Measurements from ENCODE around the gene MCUR1.

Gene MCUR1

GRCh38 chr6:13765570-13765969 lies 48.8 kb downstream of the MCUR1 start:
- Histone ChIP-seq H3K79me2 (ENCODE audit: insufficient read depth, low read depth) (no peaks in the 10 kb centered on the region), H3K4me3 (IDR thresholded peaks at IDR 0.05; ENCODE audit: insufficient read depth, low read depth, low read length) (no peak overlapping the region), H2AFZ (ENCODE audit: low read depth) (no peak overlapping the region), H3K9ac (no peak overlapping the region), H3K36me3 (ENCODE audit: insufficient read depth) (no peaks in the 10 kb centered on the region), H3K27me3 (ENCODE audit: insufficient read depth, low read depth) (no peaks in the 10 kb centered on the region), H4K20me1 (ENCODE audit: insufficient read depth) (no peaks in the 10 kb centered on the region), H3K4me1 (ENCODE audit: low read depth, poor library complexity, severe bottlenecking) (peaks cover 38% of the 10 kb centered on the region), H3K4me2 (no peak overlapping the region), H3K27ac (no peak overlapping the region)
- no peak for TF ChIP-seq CTCF (conservative IDR thresholded peaks at IDR 0.05; ENCODE audit: low read depth, low read length)

- Histone ChIP-seq H4K20me1 (ENCODE audit: insufficient read depth) (no peaks in the 10 kb centered on the region), H3K4me2 (no peak overlapping the region), H3K27ac (no peak overlapping the region), H3K9ac (no peak overlapping the region), H3K4me1 (ENCODE audit: low read depth, poor library complexity, severe bottlenecking) (peaks cover 38% of the 10 kb centered on the region), H3K27me3 (ENCODE audit: insufficient read depth, low read depth) (no peaks in the 10 kb centered on the region), H3K79me2 (ENCODE audit: insufficient read depth, low read depth) (no peaks in the 10 kb centered on the region), H3K4me3 (IDR thresholded peaks at IDR 0.05; ENCODE audit: insufficient read depth, low read depth, low read length) (no peak overlapping the region), H3K36me3 (ENCODE audit: insufficient read depth) (no peaks in the 10 kb centered on the region), H2AFZ (ENCODE audit: low read depth) (no peak overlapping the region)
- TF ChIP-seq CTCF (conservative IDR thresholded peaks at IDR 0.05; ENCODE audit: low read depth, low read length): no peak
These were observed 49.4 kb downstream of the MCUR1 start for GRCh38 chr6:13764996-13765395.

- Histone ChIP-seq H2AFZ (ENCODE audit: low read depth) (no peak overlapping the region; the same call in 1 of the 2 replicates), H3K4me2 (peak overlapping the region; percentile 66)
These were observed 50.5 kb downstream of the MCUR1 start for GRCh38 chr6:13763740-13764381.

GRCh38 chr6:13762611-13763441 lies 51.5 kb downstream of the MCUR1 start:
- peak overlapping the region; percentile 50 for H3K27ac ChIP-seq
- H4K20me1 ChIP-seq (ENCODE audit: insufficient read depth): no peaks in the 10 kb centered on the region
- H3K4me1 ChIP-seq (ENCODE audit: low read depth, poor library complexity, severe bottlenecking): peaks cover 45% of the 10 kb centered on the region
- peak overlapping the region; percentile 50; the same call in 1 of the 2 replicates for H2AFZ ChIP-seq (ENCODE audit: low read depth)
- no peaks in the 10 kb centered on the region for H3K27me3 ChIP-seq (ENCODE audit: insufficient read depth, low read depth)
- TF ChIP-seq CTCF (conservative IDR thresholded peaks at IDR 0.05; ENCODE audit: low read depth, low read length): no peak
- peak overlapping the region; percentile 66 for H3K4me2 ChIP-seq
- H3K4me3 ChIP-seq (IDR thresholded peaks at IDR 0.05; ENCODE audit: insufficient read depth, low read depth, low read length): no peak overlapping the region
- H3K36me3 ChIP-seq (ENCODE audit: insufficient read depth): no peaks in the 10 kb centered on the region
- H3K9ac ChIP-seq: peak overlapping the region; percentile 25; the same call in 1 of the 2 replicates
- no peaks in the 10 kb centered on the region for H3K79me2 ChIP-seq (ENCODE audit: insufficient read depth, low read depth)

More at GRCh38 chr6:13763740-13764381, 50.5 kb downstream of the MCUR1 start:
- no peak for TF ChIP-seq CTCF (conservative IDR thresholded peaks at IDR 0.05; ENCODE audit: low read depth, low read length)
- Histone ChIP-seq H4K20me1 (ENCODE audit: insufficient read depth) (no peaks in the 10 kb centered on the region), H3K27me3 (ENCODE audit: insufficient read depth, low read depth) (no peaks in the 10 kb centered on the region), H3K79me2 (ENCODE audit: insufficient read depth, low read depth) (no peaks in the 10 kb centered on the region), H3K4me1 (ENCODE audit: low read depth, poor library complexity, severe bottlenecking) (peaks cover 38% of the 10 kb centered on the region), H3K27ac (peak overlapping the region; percentile 50; the same call in 1 of the 2 replicates), H3K36me3 (ENCODE audit: insufficient read depth) (no peaks in the 10 kb centered on the region), H3K4me3 (IDR thresholded peaks at IDR 0.05; ENCODE audit: insufficient read depth, low read depth, low read length) (no peak overlapping the region), H3K9ac (no peak overlapping the region)
